ENCODE data around the gene TMEM250. TPM values are rescaled to one million over a fixed set of nuclear protein-coding genes. Genes with fewer than 3 reads are reported as not detected.

Gene TMEM250
- total RNA-seq, 1 experiment from 2014 or later, result 37.5 TPM

DNA sequence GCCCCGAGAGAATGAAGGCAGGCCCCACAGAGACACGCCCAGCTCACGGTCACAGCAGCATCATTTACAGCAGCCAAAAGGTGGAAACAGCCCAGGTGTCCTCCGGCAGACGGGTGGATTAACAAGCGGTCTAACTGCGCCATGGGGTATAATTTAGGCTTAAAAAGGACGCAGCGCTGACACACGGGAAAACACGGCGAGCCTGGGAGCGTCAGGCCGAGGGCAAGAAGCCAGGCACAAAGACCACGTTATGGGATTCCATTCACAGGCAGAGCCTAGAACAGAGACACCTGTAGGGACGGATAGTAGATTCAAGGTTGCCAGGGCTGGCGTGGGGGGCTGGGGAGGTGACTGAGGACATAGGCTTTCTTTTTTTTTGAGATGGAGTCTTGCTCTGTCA lies 36.9 kb upstream of the TMEM250 start (continued):
- TF ChIP-seq, protein P1, sequence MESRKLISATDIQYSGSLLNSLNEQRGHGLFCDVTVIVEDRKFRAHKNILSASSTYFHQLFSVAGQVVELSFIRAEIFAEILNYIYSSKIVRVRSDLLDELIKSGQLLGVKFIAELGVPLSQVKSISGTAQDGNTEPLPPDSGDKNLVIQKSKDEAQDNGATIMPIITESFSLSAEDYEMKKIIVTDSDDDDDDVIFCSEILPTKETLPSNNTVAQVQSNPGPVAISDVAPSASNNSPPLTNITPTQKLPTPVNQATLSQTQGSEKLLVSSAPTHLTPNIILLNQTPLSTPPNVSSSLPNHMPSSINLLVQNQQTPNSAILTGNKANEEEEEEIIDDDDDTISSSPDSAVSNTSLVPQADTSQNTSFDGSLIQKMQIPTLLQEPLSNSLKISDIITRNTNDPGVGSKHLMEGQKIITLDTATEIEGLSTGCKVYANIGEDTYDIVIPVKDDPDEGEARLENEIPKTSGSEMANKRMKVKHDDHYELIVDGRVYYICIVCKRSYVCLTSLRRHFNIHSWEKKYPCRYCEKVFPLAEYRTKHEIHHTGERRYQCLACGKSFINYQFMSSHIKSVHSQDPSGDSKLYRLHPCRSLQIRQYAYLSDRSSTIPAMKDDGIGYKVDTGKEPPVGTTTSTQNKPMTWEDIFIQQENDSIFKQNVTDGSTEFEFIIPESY (IDR thresholded peaks at IDR 0.05; ENCODE audit: extremely low read depth, insufficient replicate concordance, low read length), result no peak
- no peak for TF ChIP-seq EZH2phosphoT487 (IDR thresholded peaks at IDR 0.05; ENCODE audit: borderline replicate concordance)

DNA sequence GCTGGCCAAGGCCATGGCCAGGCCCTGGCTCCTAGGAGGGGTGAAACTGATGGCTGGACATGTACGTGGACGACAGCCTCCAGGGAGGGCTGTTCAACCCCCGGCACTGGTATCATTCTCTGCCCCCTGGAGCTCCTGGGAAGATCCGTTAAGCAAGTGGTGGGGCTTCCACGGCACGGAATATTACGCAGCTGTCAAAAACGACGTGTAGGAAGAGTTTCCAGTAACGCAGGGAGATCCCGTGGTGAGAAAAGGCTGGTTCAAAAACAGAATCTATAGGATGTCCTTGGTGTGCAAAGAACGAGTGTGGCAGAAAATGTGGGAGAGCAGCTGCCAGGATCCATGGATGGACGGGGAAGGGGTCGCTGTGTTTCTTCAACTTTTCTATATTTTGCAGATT lies 36.3 kb upstream of the TMEM250 start:
- Histone ChIP-seq H3K9ac (ENCODE audit: low read length) (no peak overlapping the region), H3K9me3 (ENCODE audit: control insufficient read depth in 1 of 2, insufficient read depth in 1 of 2, low read depth in 1 of 2, low read length in 2 of 2) (no peaks in the 10 kb centered on the region), H4K20me1 (ENCODE audit: insufficient read depth) (no peaks in the 10 kb centered on the region), H3K4me3 (replicated peaks in 1 of 2; ENCODE audit: low read depth in 1 of 2, low read length in 2 of 2) (no peak overlapping the region), H3K4me1 (ENCODE audit: control insufficient read depth in 1 of 2, insufficient read depth in 2 of 2, low read length in 2 of 2) (peaks cover 0 to under 1% of the 10 kb centered on the region in 2 experiments; a peak in 2 of 4 replicates), H3K27ac (ENCODE audit: low read depth, low read length) (no peak overlapping the region), H3K9me2 (ENCODE audit: insufficient read depth) (no peaks in the 10 kb centered on the region), H2AFZ (ENCODE audit: low read depth, low read length, poor library complexity, severe bottlenecking) (no peak overlapping the region), H3K4me2 (ENCODE audit: low read length) (no peak overlapping the region), H3K27me3 (ENCODE audit: insufficient read depth, low read length) (no peaks in the 10 kb centered on the region), H3K36me3 (ENCODE audit: control insufficient read depth in 1 of 2, insufficient read depth in 2 of 2, low read length in 2 of 2) (no peaks in the 10 kb centered on the region), H3K79me2 (ENCODE audit: insufficient read depth, low read length) (no peaks in the 10 kb centered on the region)
- TF ChIP-seq ZFX (IDR thresholded peaks at IDR 0.05), result no peak
- ChIA-PET POLR2A (no interaction called here), RAD21 (ENCODE audit: low non-redundant PET in 1 of 2, low total read pairs in 2 of 2, uncharacterized antibody in 2 of 2, unreplicated experiment in 2 of 2) (no interaction called here), CTCF (no interaction called here)
- intact Hi-C loops (cut with micrococcal nuclease), result no loop called here
- no peak for DNase-seq (ENCODE audit: low read depth, low spot score)
- BruUV-seq (replicated peaks), result no TSS peak
- ATAC-seq, result no peak

DNA sequence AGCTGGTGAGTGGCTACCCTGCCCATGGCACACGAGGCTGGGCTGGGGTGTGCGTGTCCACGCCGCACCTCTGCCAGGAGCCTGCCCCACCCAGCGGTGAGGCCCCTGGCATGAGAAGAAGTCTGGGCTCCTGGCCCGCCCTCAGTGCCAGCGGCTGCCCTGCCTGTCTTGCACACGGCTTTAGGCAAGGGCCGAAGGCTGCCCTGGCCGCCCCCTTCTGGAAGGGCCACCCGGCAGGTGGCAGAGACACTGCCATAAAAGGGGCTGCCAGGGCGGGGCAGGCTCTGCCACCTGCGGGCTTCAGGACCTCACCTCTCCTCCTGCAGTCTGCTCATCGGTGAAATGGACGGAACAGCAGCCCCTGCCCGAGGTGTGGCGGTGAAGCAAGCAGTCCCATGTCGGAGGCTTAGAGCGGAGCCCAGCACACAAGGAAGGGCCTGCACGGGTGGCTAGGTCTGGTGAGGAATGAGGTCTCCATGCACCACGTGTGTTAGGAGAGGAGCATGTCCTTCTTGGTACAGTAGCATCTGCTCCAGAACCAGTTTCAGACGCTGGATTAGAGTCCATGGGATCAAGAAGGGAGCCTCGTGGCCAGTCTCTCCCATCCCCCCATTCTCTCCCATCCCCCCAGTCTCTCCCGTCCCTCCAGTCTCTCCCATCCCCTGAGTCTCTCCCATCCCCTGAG lies 34.8 kb upstream of the TMEM250 start:
- Histone ChIP-seq H3K9me2 (ENCODE audit: insufficient read depth) (no peaks in the 10 kb centered on the region), H3K79me2 (ENCODE audit: insufficient read depth, low read length) (no peaks in the 10 kb centered on the region), H3K27me3 (ENCODE audit: insufficient read depth, low read length) (no peaks in the 10 kb centered on the region), H3K9ac (ENCODE audit: low read length) (no peak overlapping the region), H3K9me3 (ENCODE audit: control insufficient read depth in 1 of 2, insufficient read depth in 1 of 2, low read depth in 1 of 2, low read length in 2 of 2) (no peaks in the 10 kb centered on the region), H2AFZ (ENCODE audit: low read depth, low read length, poor library complexity, severe bottlenecking) (no peak overlapping the region), H3K36me3 (ENCODE audit: control insufficient read depth in 1 of 2, insufficient read depth in 2 of 2, low read length in 2 of 2) (no peaks in the 10 kb centered on the region), H3K27ac (ENCODE audit: low read depth, low read length) (no peak overlapping the region), H3K4me3 (replicated peaks in 1 of 2; ENCODE audit: low read depth in 1 of 2, low read length in 2 of 2) (no peak overlapping the region), H4K20me1 (ENCODE audit: insufficient read depth) (no peaks in the 10 kb centered on the region), H3K4me1 (ENCODE audit: control insufficient read depth in 1 of 2, insufficient read depth in 2 of 2, low read length in 2 of 2) (no peaks in the 10 kb centered on the region; a peak in 1 of 4 replicates), H3K4me2 (ENCODE audit: low read length) (no peak overlapping the region)
- RAD21 ChIA-PET (ENCODE audit: low non-redundant PET in 1 of 2, low total read pairs in 2 of 2, uncharacterized antibody in 2 of 2, unreplicated experiment in 2 of 2), result no interaction called here
- ATAC-seq (0 out of 2 replicates have a peak, but pooled peaks have one; percentile 26), DNase-seq (ENCODE audit: low read depth, low spot score) (no peak)
- intact Hi-C loops (cut with micrococcal nuclease), result no loop called here
- POLR2A ChIA-PET, result no interaction called here
- no TSS peak for BruUV-seq (replicated peaks)
- TF ChIP-seq TCF7L2 (IDR thresholded peaks at IDR 0.05; ENCODE audit: borderline replicate concordance, extremely low read depth, insufficient read depth, insufficient read length) (no peak), POLR2AphosphoS5 (IDR thresholded peaks at IDR 0.05; ENCODE audit: low read depth, low read length) (no peak), FOSL1 (IDR thresholded peaks at IDR 0.05; ENCODE audit: low read depth) (no peak), ZFX (IDR thresholded peaks at IDR 0.05) (no peak), ELF1 (IDR thresholded peaks at IDR 0.05; ENCODE audit: borderline replicate concordance, low read depth) (no peak), EZH2phosphoT487 (IDR thresholded peaks at IDR 0.05; ENCODE audit: borderline replicate concordance) (no peak)
- TF ChIP-seq, protein P2, sequence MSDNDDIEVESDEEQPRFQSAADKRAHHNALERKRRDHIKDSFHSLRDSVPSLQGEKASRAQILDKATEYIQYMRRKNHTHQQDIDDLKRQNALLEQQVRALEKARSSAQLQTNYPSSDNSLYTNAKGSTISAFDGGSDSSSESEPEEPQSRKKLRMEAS (IDR thresholded peaks at IDR 0.05), result no peak
- TF ChIP-seq, protein P1 (IDR thresholded peaks at IDR 0.05; ENCODE audit: extremely low read depth, insufficient replicate concordance, low read length), result no peak
- CTCF ChIA-PET, result no interaction called here
